CD4-positive, alpha-beta T cell (primary cell): ENCODE results near the gene C3orf70. TPM values are rescaled to one million over a fixed set of nuclear protein-coding genes. Genes with fewer than 3 reads are reported as not detected.

Experiments used
- ATAC-seq: fragments of 200-7000 bp; cut with Tn5 transposase; one replicate; pipeline ENCODE4 v1.10.0; 2022; ENCODE audit warnings: mild to moderate bottlenecking; ENCODE audit not compliant: poor library complexity
- CTCF ChIA-PET: fragments of 350-600 bp; sonication (Branson Sonifier 250); formaldehyde crosslinking; loops from one replicate; lab custom pipeline; 2021; ENCODE audit warnings: antibody characterized with exemption, inconsistent platforms; lab: Charles Lee
- POLR2A ChIA-PET: fragments of 350-600 bp; sonication (Branson Sonifier 250); formaldehyde crosslinking; loops from one replicate; lab custom pipeline; 2021; ENCODE audit warnings: antibody characterized with exemption, inconsistent platforms; lab: Charles Lee
- DNase-seq, 14 experiments: peaks; one replicate each; pipeline ENCODE4 v3.0.0-alpha.2; 2013 to 2020; ENCODE audit warnings: mixed read lengths in 2 of 14
- H3K27ac ChIP-seq, 2 donors: one replicate each; pipeline versions ENCODE4 v1.5.1 to v1.7.0; 2013; ENCODE audit warnings: low read length in 2 of 2, low read depth in 1 of 2, mild to moderate bottlenecking in 1 of 2
- H3K27me3 ChIP-seq, 2 experiments: 1 replicate in 1 of 2; 2 replicates in 1 of 2; pipeline versions ENCODE4 v1.6.1 to v1.7.0; 2013; ENCODE audit warnings: low read length in 2 of 2, control low read depth in 1 of 2, mild to moderate bottlenecking in 1 of 2, moderate library complexity in 1 of 2; ENCODE audit not compliant: insufficient read depth in 2 of 2, control insufficient read depth in 1 of 2
- H3K36me3 ChIP-seq: one replicate; pipeline ENCODE4 v1.6.1; 2013; ENCODE audit warnings: low read length, control low read depth; ENCODE audit not compliant: insufficient read depth
- H3K4me1 ChIP-seq: one replicate; pipeline ENCODE4 v1.6.1; 2013; ENCODE audit warnings: low read length, control low read depth; ENCODE audit not compliant: insufficient read depth
- H3K4me3 ChIP-seq: one replicate; pipeline ENCODE4 v1.5.1; 2013; ENCODE audit warnings: mild to moderate bottlenecking, low read length, moderate library complexity
- H3K9me3 ChIP-seq, 2 experiments: 1 replicate in 1 of 2; 2 replicates in 1 of 2; pipeline versions ENCODE4 v1.6.1 to v1.7.0; 2013; ENCODE audit warnings: low read length in 2 of 2, mild to moderate bottlenecking in 2 of 2, control low read depth in 1 of 2, moderate library complexity in 1 of 2; ENCODE audit not compliant: control insufficient read depth in 1 of 2, insufficient read depth in 1 of 2
- H3K27ac Mint-ChIP-seq: one replicate; pipeline ENCODE4 v1.8.0; 2020; ENCODE audit warnings: mixed read lengths
- H3K27me3 Mint-ChIP-seq: one replicate; pipeline ENCODE4 v1.8.0; 2021; ENCODE audit warnings: mixed read lengths
- H3K36me3 Mint-ChIP-seq: one replicate; pipeline ENCODE4 v1.8.0; 2021; ENCODE audit warnings: low read depth, mixed read lengths
- H3K4me1 Mint-ChIP-seq: one replicate; pipeline ENCODE4 v1.8.0; 2021; ENCODE audit warnings: low read depth, mixed read lengths
- H3K4me3 Mint-ChIP-seq: one replicate; pipeline ENCODE4 v1.8.0; 2020; ENCODE audit warnings: mild to moderate bottlenecking, mixed read lengths
- H3K9me3 Mint-ChIP-seq: one replicate; pipeline ENCODE4 v1.8.0; 2020; ENCODE audit warnings: mixed read lengths
- CTCF ChIP-seq: fragments of 200-600 bp; IDR thresholded peaks from one replicate; pipeline ENCODE4 v1.8.0; 2022; ENCODE audit warnings: antibody characterized with exemption, mild to moderate bottlenecking
- intact Hi-C, 2 experiments: fragments of 100-400 bp; cut with DNase I in 1 of 2; cut with micrococcal nuclease in 1 of 2; formaldehyde crosslinking; loops; one replicate each; pipeline versions ENCODE4 v1.15.1 to v1.9.0; 2023 to 2025; cut with DNase I, micrococcal nuclease
- total RNA-seq, 174 experiments: library from RNA in 2 of 174; stranded (reverse) in 2 of 174; gene quantifications; one replicate each; pipeline ENCODE4 v1.2.3 and lab custom pipeline; 2021 to 2026

The C3orf70 gene
- total RNA-seq, 2 experiments from 2014 or later = not detected

GRCh38 chr3:185082829-185083228, 70.0 kb downstream of the C3orf70 start:
- no peaks in the 10 kb centered on the region for H3K9me3 Mint-ChIP-seq
- no peak for ATAC-seq
- Histone ChIP-seq H3K4me3 (no peak overlapping the region), H3K27me3 (no peaks in the 10 kb centered on the region), H3K4me1 (no peaks in the 10 kb centered on the region), H3K27ac (no peak overlapping the region), H3K9me3 (no peaks in the 10 kb centered on the region), H3K36me3 (no peaks in the 10 kb centered on the region)
- CTCF ChIA-PET = no interaction called here
- H3K4me3 Mint-ChIP-seq = no peak overlapping the region
- no peaks in the 10 kb centered on the region for H3K4me1 Mint-ChIP-seq
- H3K27ac Mint-ChIP-seq = no peak overlapping the region
- intact Hi-C loops = no loop called here
- H3K36me3 Mint-ChIP-seq = no peaks in the 10 kb centered on the region
- POLR2A ChIA-PET = no interaction called here
- peaks cover 4% of the 10 kb centered on the region for H3K27me3 Mint-ChIP-seq
- DNase-seq = no peak
- TF ChIP-seq CTCF = no peak

- Mint-ChIP-seq H3K36me3 (no peaks in the 10 kb centered on the region), H3K9me3 (no peaks in the 10 kb centered on the region), H3K4me1 (no peaks in the 10 kb centered on the region), H3K27me3 (peaks cover 1% of the 10 kb centered on the region), H3K4me3 (no peak overlapping the region), H3K27ac (no peak overlapping the region)
- ATAC-seq (no peak), DNase-seq (no peak)
- POLR2A ChIA-PET = no interaction called here
- TF ChIP-seq CTCF = no peak
- no peak overlapping the region for H3K27ac ChIP-seq
- H3K27me3 ChIP-seq = no peaks in the 10 kb centered on the region
- H3K36me3 ChIP-seq = no peaks in the 10 kb centered on the region
- CTCF ChIA-PET = no interaction called here
- intact Hi-C loops = no loop called here
- H3K4me1 ChIP-seq = no peaks in the 10 kb centered on the region
- no peaks in the 10 kb centered on the region for H3K9me3 ChIP-seq
- H3K4me3 ChIP-seq = no peak overlapping the region
Measured at GRCh38 chr3:185082149-185082548, 70.7 kb downstream of the C3orf70 start.

- Histone ChIP-seq H3K4me1 (no peaks in the 10 kb centered on the region), H3K36me3 (no peaks in the 10 kb centered on the region), H3K9me3 (no peaks in the 10 kb centered on the region), H3K4me3 (no peak overlapping the region), H3K27ac (no peak overlapping the region), H3K27me3 (no peaks in the 10 kb centered on the region)
- peaks cover 7% of the 10 kb centered on the region for H3K27me3 Mint-ChIP-seq
- H3K9me3 Mint-ChIP-seq = no peaks in the 10 kb centered on the region
- H3K27ac Mint-ChIP-seq = no peak overlapping the region
- H3K4me1 Mint-ChIP-seq = no peaks in the 10 kb centered on the region
- no peak for TF ChIP-seq CTCF
- ATAC-seq (no peak), DNase-seq (no peak)
- intact Hi-C loops = no loop called here
- POLR2A ChIA-PET = no interaction called here
- no peak overlapping the region for H3K4me3 Mint-ChIP-seq
- no peaks in the 10 kb centered on the region for H3K36me3 Mint-ChIP-seq
- CTCF ChIA-PET = no interaction called here
Measured at GRCh38 chr3:185081521-185081920, 71.3 kb downstream of the C3orf70 start.
